SK-N-SH treated with all-trans-retinoic acid at 6 μM for 48 hours (cell line): ENCODE measurements around the gene RGL1.

Experiments
- ATAC-seq: fragments of 200-7000 bp; cut with Tn5 transposase; 3 replicates; pipeline ENCODE4 v1.9.1; 2020; ENCODE audit warnings: mild to moderate bottlenecking, moderate library complexity
- ARNTL ChIP-seq: fragments of 450-650 bp; formaldehyde crosslinking; IDR thresholded peaks from 2 replicates; pipeline ENCODE4 v1.5.0; 2020; ENCODE audit warnings: low read depth, mild to moderate bottlenecking, moderate library complexity, borderline replicate concordance
- BACH2 ChIP-seq: fragments of 250-450 bp; sonication (Bioruptor Pico); IDR thresholded peaks from 2 replicates; pipeline ENCODE4 v1.9.0; 2021; ENCODE audit warnings: mild to moderate bottlenecking, borderline replicate concordance
- ESRRG ChIP-seq: fragments of 250-450 bp; sonication (Bioruptor Pico); IDR thresholded peaks from 2 replicates; pipeline ENCODE4 v1.6.1; 2021; ENCODE audit warnings: mild to moderate bottlenecking
- GLIS3 ChIP-seq: fragments of 250-450 bp; sonication (Bioruptor Pico); IDR thresholded peaks from 2 replicates; pipeline ENCODE4 v1.5.0; 2020; ENCODE audit warnings: mild to moderate bottlenecking, moderate library complexity
- ISL1 ChIP-seq: fragments of 250-450 bp; sonication (Bioruptor Pico); IDR thresholded peaks from 2 replicates; pipeline ENCODE4 v2.1.2; 2022; ENCODE audit warnings: mild to moderate bottlenecking, moderate library complexity
- OSR1 ChIP-seq: fragments of 250-450 bp; sonication (Bioruptor Pico); IDR thresholded peaks from 2 replicates; pipeline ENCODE4 v1.8.0; 2022; ENCODE audit warnings: moderate library complexity, mild to moderate bottlenecking, inconsistent platforms
- PPARA ChIP-seq: fragments of 250-450 bp; sonication (Bioruptor Pico); IDR thresholded peaks from 2 replicates; pipeline ENCODE4 v1.5.0; 2020; ENCODE audit warnings: mild to moderate bottlenecking, borderline replicate concordance
- RARB ChIP-seq: fragments of 250-450 bp; sonication (Bioruptor Pico); IDR thresholded peaks from 2 replicates; pipeline ENCODE4 v1.8.0; 2021; ENCODE audit warnings: mild to moderate bottlenecking, moderate library complexity
- SNAI2 ChIP-seq: fragments of 250-450 bp; sonication (Bioruptor Pico); IDR thresholded peaks from 2 replicates; pipeline ENCODE4 v1.5.0; 2020; ENCODE audit warnings: mild to moderate bottlenecking, moderate library complexity
- TCF4 ChIP-seq: fragments of 250-450 bp; sonication (Bioruptor Pico); IDR thresholded peaks from 2 replicates; pipeline ENCODE4 v1.8.0; 2021; ENCODE audit warnings: mild to moderate bottlenecking, moderate library complexity, borderline replicate concordance
- ZFP3 ChIP-seq: fragments of 250-450 bp; sonication (Bioruptor Pico); IDR thresholded peaks from 2 replicates; pipeline ENCODE4 v1.5.0; 2020; ENCODE audit warnings: mild to moderate bottlenecking, moderate library complexity
- ZFP30 ChIP-seq: fragments of 450-650 bp; formaldehyde crosslinking; IDR thresholded peaks from 2 replicates; pipeline ENCODE4 v1.5.0; 2022; ENCODE audit warnings: mild to moderate bottlenecking, moderate library complexity
- ZNF565 ChIP-seq: fragments of 450-650 bp; formaldehyde crosslinking; conservative IDR thresholded peaks from 2 replicates; pipeline ENCODE4 v1.5.0; 2020; ENCODE audit warnings: low read depth, mild to moderate bottlenecking, moderate library complexity
- ZNF70 ChIP-seq: fragments of 450-650 bp; formaldehyde crosslinking; IDR thresholded peaks from 2 replicates; pipeline ENCODE4 v1.5.0; 2020; ENCODE audit warnings: mild to moderate bottlenecking, moderate library complexity
- ZNF8 ChIP-seq: fragments of 450-650 bp; formaldehyde crosslinking; IDR thresholded peaks from 2 replicates; pipeline ENCODE4 v1.5.0; 2020; ENCODE audit warnings: mild to moderate bottlenecking, moderate library complexity
- TF ChIP-seq, protein P1 (sequence below): fragments of 250-450 bp; sonication (Bioruptor Pico); IDR thresholded peaks from 2 replicates; pipeline ENCODE4 v1.8.0; 2020; ENCODE audit warnings: mild to moderate bottlenecking, moderate library complexity, borderline replicate concordance
- TF ChIP-seq, protein P2 (sequence below): fragments of 250-450 bp; sonication (Bioruptor Pico); IDR thresholded peaks from 2 replicates; pipeline ENCODE4 v1.8.0; 2021; ENCODE audit warnings: low read depth, mild to moderate bottlenecking, moderate library complexity, borderline replicate concordance
- TF ChIP-seq, protein P3 (sequence below): fragments of 250-450 bp; sonication (Bioruptor Pico); IDR thresholded peaks from 2 replicates; pipeline ENCODE4 v1.5.1; 2020; ENCODE audit warnings: low read depth, mild to moderate bottlenecking, moderate library complexity
- TF ChIP-seq, protein P4 (sequence below): fragments of 250-450 bp; sonication (Bioruptor Pico); IDR thresholded peaks from 2 replicates; pipeline ENCODE4 v1.5.0; 2020; ENCODE audit warnings: mild to moderate bottlenecking, moderate library complexity
- TF ChIP-seq, protein P5 (sequence below): fragments of 250-450 bp; sonication (Bioruptor Pico); IDR thresholded peaks from 2 replicates; pipeline ENCODE4 v1.5.1; 2021; ENCODE audit warnings: mild to moderate bottlenecking, moderate library complexity

The RGL1 gene

DNA sequence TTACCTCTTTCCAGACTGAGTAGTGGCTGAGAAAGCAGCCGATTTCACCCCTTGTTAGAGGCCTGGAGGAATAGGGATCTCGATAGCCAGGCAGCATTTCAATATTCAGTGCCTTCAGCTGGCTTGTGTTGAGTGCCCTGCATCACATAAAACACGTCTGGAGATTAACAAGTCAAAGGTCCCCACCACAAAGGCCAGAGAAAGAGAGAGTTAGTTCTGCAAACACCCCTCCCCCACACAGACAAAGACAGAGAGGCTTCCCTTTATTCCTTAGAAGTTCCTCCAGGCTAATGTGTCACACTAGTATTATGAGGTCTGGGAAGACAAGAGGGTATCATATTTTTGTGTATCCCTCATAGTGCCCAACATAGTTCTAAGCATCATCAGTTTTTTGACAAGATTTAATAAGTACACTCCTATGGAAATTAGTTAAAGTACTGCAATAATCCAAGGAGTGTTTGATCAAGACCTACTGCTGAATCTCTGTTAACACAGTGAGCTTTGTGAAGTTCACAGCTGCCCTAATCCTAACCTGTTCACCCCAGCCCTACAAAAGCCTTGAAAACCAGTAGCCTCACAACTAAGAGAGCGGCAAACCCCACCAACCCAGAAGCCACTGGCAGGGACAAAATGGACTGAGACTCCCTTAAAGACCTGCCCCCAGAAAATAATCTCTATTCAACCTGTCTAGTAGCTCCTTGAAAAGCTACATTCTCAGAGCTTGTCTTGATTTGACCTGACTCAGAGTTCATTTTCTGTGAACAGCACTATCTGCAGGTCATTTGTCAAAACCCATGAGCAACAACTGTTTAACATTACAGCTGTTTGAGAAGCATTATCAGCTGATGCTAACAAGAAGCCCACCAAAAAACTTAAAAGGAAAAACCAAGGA is 140.8 kb downstream of the RGL1 start:
- ATAC-seq: no peak
- TF ChIP-seq SNAI2 (CRISPR knock-in tag) (no peak), ARNTL (CRISPR knock-in tag) (no peak), BACH2 (no peak), ISL1 (CRISPR knock-in tag) (no peak), GLIS3 (CRISPR knock-in tag) (no peak), RARB (CRISPR knock-in tag) (no peak), PPARA (CRISPR knock-in tag) (no peak), OSR1 (CRISPR knock-in tag) (no peak), ZFP3 (CRISPR knock-in tag) (no peak), ZNF70 (CRISPR knock-in tag) (no peak), ZNF565 (CRISPR knock-in tag) (no peak)
- TF ChIP-seq, protein P1, sequence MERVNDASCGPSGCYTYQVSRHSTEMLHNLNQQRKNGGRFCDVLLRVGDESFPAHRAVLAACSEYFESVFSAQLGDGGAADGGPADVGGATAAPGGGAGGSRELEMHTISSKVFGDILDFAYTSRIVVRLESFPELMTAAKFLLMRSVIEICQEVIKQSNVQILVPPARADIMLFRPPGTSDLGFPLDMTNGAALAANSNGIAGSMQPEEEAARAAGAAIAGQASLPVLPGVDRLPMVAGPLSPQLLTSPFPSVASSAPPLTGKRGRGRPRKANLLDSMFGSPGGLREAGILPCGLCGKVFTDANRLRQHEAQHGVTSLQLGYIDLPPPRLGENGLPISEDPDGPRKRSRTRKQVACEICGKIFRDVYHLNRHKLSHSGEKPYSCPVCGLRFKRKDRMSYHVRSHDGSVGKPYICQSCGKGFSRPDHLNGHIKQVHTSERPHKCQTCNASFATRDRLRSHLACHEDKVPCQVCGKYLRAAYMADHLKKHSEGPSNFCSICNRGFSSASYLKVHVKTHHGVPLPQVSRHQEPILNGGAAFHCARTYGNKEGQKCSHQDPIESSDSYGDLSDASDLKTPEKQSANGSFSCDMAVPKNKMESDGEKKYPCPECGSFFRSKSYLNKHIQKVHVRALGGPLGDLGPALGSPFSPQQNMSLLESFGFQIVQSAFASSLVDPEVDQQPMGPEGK (CRISPR knock-in tag): no peak
- TF ChIP-seq, protein P2, sequence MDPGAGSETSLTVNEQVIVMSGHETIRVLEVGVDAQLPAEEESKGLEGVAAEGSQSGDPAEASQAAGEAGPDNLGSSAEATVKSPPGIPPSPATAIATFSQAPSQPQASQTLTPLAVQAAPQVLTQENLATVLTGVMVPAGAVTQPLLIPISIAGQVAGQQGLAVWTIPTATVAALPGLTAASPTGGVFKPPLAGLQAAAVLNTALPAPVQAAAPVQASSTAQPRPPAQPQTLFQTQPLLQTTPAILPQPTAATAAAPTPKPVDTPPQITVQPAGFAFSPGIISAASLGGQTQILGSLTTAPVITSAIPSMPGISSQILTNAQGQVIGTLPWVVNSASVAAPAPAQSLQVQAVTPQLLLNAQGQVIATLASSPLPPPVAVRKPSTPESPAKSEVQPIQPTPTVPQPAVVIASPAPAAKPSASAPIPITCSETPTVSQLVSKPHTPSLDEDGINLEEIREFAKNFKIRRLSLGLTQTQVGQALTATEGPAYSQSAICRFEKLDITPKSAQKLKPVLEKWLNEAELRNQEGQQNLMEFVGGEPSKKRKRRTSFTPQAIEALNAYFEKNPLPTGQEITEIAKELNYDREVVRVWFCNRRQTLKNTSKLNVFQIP (CRISPR knock-in tag): no peak
- TF ChIP-seq, protein P3, sequence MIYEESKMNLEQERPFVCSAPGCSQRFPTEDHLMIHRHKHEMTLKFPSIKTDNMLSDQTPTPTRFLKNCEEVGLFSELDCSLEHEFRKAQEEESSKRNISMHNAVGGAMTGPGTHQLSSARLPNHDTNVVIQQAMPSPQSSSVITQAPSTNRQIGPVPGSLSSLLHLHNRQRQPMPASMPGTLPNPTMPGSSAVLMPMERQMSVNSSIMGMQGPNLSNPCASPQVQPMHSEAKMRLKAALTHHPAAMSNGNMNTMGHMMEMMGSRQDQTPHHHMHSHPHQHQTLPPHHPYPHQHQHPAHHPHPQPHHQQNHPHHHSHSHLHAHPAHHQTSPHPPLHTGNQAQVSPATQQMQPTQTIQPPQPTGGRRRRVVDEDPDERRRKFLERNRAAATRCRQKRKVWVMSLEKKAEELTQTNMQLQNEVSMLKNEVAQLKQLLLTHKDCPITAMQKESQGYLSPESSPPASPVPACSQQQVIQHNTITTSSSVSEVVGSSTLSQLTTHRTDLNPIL (CRISPR knock-in tag): no peak
- TF ChIP-seq, protein P4, sequence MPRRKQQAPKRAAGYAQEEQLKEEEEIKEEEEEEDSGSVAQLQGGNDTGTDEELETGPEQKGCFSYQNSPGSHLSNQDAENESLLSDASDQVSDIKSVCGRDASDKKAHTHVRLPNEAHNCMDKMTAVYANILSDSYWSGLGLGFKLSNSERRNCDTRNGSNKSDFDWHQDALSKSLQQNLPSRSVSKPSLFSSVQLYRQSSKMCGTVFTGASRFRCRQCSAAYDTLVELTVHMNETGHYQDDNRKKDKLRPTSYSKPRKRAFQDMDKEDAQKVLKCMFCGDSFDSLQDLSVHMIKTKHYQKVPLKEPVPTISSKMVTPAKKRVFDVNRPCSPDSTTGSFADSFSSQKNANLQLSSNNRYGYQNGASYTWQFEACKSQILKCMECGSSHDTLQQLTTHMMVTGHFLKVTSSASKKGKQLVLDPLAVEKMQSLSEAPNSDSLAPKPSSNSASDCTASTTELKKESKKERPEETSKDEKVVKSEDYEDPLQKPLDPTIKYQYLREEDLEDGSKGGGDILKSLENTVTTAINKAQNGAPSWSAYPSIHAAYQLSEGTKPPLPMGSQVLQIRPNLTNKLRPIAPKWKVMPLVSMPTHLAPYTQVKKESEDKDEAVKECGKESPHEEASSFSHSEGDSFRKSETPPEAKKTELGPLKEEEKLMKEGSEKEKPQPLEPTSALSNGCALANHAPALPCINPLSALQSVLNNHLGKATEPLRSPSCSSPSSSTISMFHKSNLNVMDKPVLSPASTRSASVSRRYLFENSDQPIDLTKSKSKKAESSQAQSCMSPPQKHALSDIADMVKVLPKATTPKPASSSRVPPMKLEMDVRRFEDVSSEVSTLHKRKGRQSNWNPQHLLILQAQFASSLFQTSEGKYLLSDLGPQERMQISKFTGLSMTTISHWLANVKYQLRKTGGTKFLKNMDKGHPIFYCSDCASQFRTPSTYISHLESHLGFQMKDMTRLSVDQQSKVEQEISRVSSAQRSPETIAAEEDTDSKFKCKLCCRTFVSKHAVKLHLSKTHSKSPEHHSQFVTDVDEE (CRISPR knock-in tag): no peak

DNA sequence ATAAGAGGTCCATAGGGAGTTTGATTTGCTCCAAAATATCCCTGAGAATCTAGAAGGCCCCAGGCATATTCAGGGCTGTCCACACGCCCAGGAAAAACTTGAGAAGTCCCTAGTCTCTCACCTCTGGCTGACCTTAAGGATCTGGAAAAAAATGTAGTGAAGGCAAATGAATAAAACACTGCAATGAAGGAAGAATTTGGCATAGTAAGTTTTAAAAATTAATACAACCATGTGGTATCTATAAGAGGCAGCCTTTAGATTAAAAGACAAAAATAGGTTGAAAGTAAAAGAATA is 141.3 kb downstream of the RGL1 start:
- no peak for ATAC-seq
- TF ChIP-seq, protein P2 (CRISPR knock-in tag): no peak
- TF ChIP-seq TCF4 (CRISPR knock-in tag) (no peak), ZNF70 (CRISPR knock-in tag) (no peak), ZFP30 (CRISPR knock-in tag) (no peak), ZNF8 (CRISPR knock-in tag) (no peak), ZFP3 (CRISPR knock-in tag) (no peak), ESRRG (CRISPR knock-in tag) (no peak), GLIS3 (CRISPR knock-in tag) (no peak), ISL1 (CRISPR knock-in tag) (no peak), RARB (CRISPR knock-in tag) (no peak), ARNTL (CRISPR knock-in tag) (no peak)
- TF ChIP-seq, protein P5, sequence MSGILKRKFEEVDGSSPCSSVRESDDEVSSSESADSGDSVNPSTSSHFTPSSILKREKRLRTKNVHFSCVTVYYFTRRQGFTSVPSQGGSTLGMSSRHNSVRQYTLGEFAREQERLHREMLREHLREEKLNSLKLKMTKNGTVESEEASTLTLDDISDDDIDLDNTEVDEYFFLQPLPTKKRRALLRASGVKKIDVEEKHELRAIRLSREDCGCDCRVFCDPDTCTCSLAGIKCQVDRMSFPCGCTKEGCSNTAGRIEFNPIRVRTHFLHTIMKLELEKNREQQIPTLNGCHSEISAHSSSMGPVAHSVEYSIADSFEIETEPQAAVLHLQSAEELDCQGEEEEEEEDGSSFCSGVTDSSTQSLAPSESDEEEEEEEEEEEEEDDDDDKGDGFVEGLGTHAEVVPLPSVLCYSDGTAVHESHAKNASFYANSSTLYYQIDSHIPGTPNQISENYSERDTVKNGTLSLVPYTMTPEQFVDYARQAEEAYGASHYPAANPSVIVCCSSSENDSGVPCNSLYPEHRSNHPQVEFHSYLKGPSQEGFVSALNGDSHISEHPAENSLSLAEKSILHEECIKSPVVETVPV (CRISPR knock-in tag): no peak
